ENCODE measurements around the gene DYNLT4. TPM values are rescaled to one million over a fixed set of nuclear protein-coding genes. Genes with fewer than 3 reads are reported as not detected.
"Not testable (repeated sequence)": the region's sequence is repeated elsewhere in the genome, so short reads cannot be mapped to it uniquely, and the experiment has no call there.

DYNLT4 gene
- total RNA-seq, 6 experiments from 2014 or later, result 0.46 TPM; not detected in 5

GRCh38 chr1:44842862-44843655 is 35.9 kb upstream of the DYNLT4 start, which contains the start of gene PTCH2:
PTCH2 (minus strand) TSS chr1:44843253; CDS start chr1:44842932, 321 bp downstream.
- H3K27ac Mint-ChIP-seq, result no peak within 1 kb of the TSS
- TF ChIP-seq CTCF (IDR thresholded peaks at IDR 0.05), result no peak
- peaks cover 2% of the 10 kb centered on the region for H3K27me3 Mint-ChIP-seq (ENCODE audit: insufficient read depth)
- H3K4me3 Mint-ChIP-seq, result peak within 1 kb of the TSS; percentile 81
- no peaks in the 10 kb centered on the region; the same call in 1 of the 2 replicates for H3K36me3 Mint-ChIP-seq (ENCODE audit: low read depth)
- peaks cover 4% of the 10 kb centered on the region; the same call in 1 of the 2 replicates for H3K4me1 Mint-ChIP-seq (ENCODE audit: low read depth)
- no peak for DNase-seq
- no peaks in the 10 kb centered on the region for H3K9me3 Mint-ChIP-seq

- Mint-ChIP-seq H3K27me3 (ENCODE audit: insufficient read depth) (peaks cover 2% of the 10 kb centered on the region), H3K9me3 (no peaks in the 10 kb centered on the region), H3K36me3 (ENCODE audit: low read depth) (no peaks in the 10 kb centered on the region; the same call in 1 of the 2 replicates), H3K4me1 (ENCODE audit: low read depth) (peaks cover 4% of the 10 kb centered on the region; the same call in 1 of the 2 replicates), H3K4me3 (peak overlapping the region; percentile 81), H3K27ac (no peak overlapping the region)
- no peak for TF ChIP-seq CTCF (IDR thresholded peaks at IDR 0.05)
- no peak for DNase-seq
Measured at GRCh38 chr1:44842486-44842861, 35.3 kb upstream of the DYNLT4 start.

- no peaks in the 10 kb centered on the region for H3K9me3 Mint-ChIP-seq
- H3K4me1 Mint-ChIP-seq (ENCODE audit: low read depth), result peaks cover 10% of the 10 kb centered on the region; the same call in 1 of the 2 replicates
- DNase-seq, result no peak
- H3K27ac Mint-ChIP-seq, result no peak overlapping the region
- no peaks in the 10 kb centered on the region; the same call in 1 of the 2 replicates for H3K36me3 Mint-ChIP-seq (ENCODE audit: low read depth)
- TF ChIP-seq CTCF (IDR thresholded peaks at IDR 0.05), result no peak
- no peak overlapping the region for H3K4me3 Mint-ChIP-seq
- peaks cover 2% of the 10 kb centered on the region for H3K27me3 Mint-ChIP-seq (ENCODE audit: insufficient read depth)
Measured at GRCh38 chr1:44839576-44839975, 32.4 kb upstream of the DYNLT4 start.

- H3K27ac Mint-ChIP-seq; H3K9me3 Mint-ChIP-seq; H3K36me3 Mint-ChIP-seq (ENCODE audit: low read depth); H3K4me3 Mint-ChIP-seq; H3K27me3 Mint-ChIP-seq (ENCODE audit: insufficient read depth); DNase-seq; H3K4me1 Mint-ChIP-seq (ENCODE audit: low read depth): not testable (repeated sequence)
Measured at GRCh38 chr1:44838294-44838693, 31.1 kb upstream of the DYNLT4 start.

GRCh38 chr1:44835738-44836675 is 28.9 kb upstream of the DYNLT4 start:
- no peaks in the 10 kb centered on the region for H3K9me3 Mint-ChIP-seq
- H3K27ac Mint-ChIP-seq, result no peak overlapping the region
- H3K4me3 Mint-ChIP-seq, result peak overlapping the region; percentile 23; the same call in 1 of the 2 replicates
- no peaks in the 10 kb centered on the region for H3K36me3 Mint-ChIP-seq (ENCODE audit: low read depth)
- peaks cover 2% of the 10 kb centered on the region for H3K27me3 Mint-ChIP-seq (ENCODE audit: insufficient read depth)
- peak; percentile 73 for DNase-seq
- 0 out of 2 replicates have a peak, but pooled peaks cover 6% of the 10 kb centered on the region for H3K4me1 Mint-ChIP-seq (ENCODE audit: low read depth)
- peak; percentile 95 for TF ChIP-seq CTCF (IDR thresholded peaks at IDR 0.05)

All from HFFc6 (cell line).